ENCODE results near the gene S1PR5. TPM values are rescaled to one million over a fixed set of nuclear protein-coding genes. Genes with fewer than 3 reads are reported as not detected.

S1PR5 gene
- total and polyA plus RNA-seq, 2 experiments from 2014 or later: 4.6 to 8.0 TPM

DNA sequence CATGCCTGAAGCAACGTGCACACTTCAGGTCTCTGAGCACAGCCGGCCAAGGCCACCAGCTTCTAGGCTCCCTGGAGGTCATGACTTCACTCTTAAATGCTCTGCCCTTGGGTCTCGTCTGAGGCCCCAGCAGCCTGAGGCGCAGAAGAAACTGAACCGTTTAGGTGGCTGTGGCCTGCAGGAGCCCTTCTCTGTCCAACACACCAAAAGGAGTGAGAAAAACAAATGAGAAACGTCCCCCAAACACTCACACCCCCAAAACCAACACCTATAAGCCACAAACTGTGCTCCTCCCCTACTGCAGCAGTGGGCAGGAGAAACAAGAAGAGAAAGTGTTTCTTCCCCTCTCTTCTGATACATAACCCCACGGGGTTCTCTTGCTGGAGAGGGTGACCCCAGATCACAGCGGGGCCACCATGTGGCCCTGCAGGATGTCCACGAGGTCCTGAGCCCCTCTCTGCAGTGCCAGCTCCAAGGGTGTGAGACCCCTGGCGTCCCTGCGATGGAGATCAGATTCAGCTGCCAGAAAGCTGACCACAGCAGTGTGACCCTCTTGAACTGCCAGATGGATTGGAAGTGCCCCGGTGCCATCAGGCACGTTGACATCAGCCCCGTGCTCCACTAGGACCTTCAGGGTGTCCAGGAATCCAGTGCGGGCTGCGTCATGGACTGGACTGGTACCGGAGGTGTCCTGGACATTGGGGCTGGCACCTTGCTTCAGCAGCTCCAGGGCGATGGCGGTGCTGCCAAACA, 49.6 kb upstream of the S1PR5 start:
- no peak overlapping the region for H3K27ac ChIP-seq (ENCODE audit: low read depth)
- H3K27ac Mint-ChIP-seq: no peak overlapping the region
- ATAC-seq (no peak), DNase-seq (ENCODE audit: low spot score) (no peak)
- no peaks in the 10 kb centered on the region for H3K9me2 ChIP-seq (ENCODE audit: insufficient read depth)
- H3K4me3 Mint-ChIP-seq: peak overlapping the region; percentile 94
- H3K9me3 Mint-ChIP-seq: peaks cover 2% of the 10 kb centered on the region; the same call in 2 of the 3 replicates
- no peaks in the 10 kb centered on the region for H3K36me3 ChIP-seq (ENCODE audit: insufficient read depth)
- TF ChIP-seq ZNF331 (CRISPR knock-in tag; IDR thresholded peaks at IDR 0.05; ENCODE audit: low read depth): no peak
- no peak for TF ChIP-seq CREB1 (CRISPR knock-in tag; IDR thresholded peaks at IDR 0.05; ENCODE audit: low read depth)
- no peak for TF ChIP-seq JUNB (IDR thresholded peaks at IDR 0.05; ENCODE audit: unreplicated experiment)
- TF ChIP-seq, protein P1, sequence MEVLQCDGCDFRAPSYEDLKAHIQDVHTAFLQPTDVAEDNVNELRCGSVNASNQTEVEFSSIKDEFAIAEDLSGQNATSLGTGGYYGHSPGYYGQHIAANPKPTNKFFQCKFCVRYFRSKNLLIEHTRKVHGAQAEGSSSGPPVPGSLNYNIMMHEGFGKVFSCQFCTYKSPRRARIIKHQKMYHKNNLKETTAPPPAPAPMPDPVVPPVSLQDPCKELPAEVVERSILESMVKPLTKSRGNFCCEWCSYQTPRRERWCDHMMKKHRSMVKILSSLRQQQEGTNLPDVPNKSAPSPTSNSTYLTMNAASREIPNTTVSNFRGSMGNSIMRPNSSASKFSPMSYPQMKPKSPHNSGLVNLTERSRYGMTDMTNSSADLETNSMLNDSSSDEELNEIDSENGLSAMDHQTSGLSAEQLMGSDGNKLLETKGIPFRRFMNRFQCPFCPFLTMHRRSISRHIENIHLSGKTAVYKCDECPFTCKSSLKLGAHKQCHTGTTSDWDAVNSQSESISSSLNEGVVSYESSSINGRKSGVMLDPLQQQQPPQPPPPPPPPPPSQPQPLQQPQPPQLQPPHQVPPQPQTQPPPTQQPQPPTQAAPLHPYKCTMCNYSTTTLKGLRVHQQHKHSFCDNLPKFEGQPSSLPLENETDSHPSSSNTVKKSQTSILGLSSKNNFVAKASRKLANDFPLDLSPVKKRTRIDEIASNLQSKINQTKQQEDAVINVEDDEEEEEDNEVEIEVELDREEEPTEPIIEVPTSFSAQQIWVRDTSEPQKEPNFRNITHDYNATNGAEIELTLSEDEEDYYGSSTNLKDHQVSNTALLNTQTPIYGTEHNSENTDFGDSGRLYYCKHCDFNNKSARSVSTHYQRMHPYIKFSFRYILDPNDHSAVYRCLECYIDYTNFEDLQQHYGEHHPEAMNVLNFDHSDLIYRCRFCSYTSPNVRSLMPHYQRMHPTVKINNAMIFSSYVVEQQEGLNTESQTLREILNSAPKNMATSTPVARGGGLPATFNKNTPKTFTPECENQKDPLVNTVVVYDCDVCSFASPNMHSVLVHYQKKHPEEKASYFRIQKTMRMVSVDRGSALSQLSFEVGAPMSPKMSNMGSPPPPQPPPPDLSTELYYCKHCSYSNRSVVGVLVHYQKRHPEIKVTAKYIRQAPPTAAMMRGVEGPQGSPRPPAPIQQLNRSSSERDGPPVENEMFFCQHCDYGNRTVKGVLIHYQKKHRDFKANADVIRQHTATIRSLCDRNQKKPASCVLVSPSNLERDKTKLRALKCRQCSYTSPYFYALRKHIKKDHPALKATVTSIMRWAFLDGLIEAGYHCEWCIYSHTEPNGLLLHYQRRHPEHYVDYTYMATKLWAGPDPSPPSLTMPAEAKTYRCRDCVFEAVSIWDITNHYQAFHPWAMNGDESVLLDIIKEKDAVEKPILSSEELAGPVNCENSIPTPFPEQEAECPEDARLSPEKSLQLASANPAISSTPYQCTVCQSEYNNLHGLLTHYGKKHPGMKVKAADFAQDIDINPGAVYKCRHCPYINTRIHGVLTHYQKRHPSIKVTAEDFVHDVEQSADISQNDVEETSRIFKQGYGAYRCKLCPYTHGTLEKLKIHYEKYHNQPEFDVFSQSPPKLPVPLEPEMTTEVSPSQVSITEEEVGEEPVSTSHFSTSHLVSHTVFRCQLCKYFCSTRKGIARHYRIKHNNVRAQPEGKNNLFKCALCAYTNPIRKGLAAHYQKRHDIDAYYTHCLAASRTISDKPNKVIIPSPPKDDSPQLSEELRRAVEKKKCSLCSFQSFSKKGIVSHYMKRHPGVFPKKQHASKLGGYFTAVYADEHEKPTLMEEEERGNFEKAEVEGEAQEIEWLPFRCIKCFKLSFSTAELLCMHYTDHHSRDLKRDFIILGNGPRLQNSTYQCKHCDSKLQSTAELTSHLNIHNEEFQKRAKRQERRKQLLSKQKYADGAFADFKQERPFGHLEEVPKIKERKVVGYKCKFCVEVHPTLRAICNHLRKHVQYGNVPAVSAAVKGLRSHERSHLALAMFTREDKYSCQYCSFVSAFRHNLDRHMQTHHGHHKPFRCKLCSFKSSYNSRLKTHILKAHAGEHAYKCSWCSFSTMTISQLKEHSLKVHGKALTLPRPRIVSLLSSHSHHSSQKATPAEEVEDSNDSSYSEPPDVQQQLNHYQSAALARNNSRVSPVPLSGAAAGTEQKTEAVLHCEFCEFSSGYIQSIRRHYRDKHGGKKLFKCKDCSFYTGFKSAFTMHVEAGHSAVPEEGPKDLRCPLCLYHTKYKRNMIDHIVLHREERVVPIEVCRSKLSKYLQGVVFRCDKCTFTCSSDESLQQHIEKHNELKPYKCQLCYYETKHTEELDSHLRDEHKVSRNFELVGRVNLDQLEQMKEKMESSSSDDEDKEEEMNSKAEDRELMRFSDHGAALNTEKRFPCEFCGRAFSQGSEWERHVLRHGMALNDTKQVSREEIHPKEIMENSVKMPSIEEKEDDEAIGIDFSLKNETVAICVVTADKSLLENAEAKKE (CRISPR knock-in tag; IDR thresholded peaks at IDR 0.05): no peak
- peaks cover 12% of the 10 kb centered on the region for H3K79me2 ChIP-seq (replicated peaks; ENCODE audit: insufficient read depth)
- peaks cover 30% of the 10 kb centered on the region for H3K27me3 Mint-ChIP-seq (ENCODE audit: insufficient read depth, low read depth, poor library complexity)
- H3K27me3 ChIP-seq (ENCODE audit: insufficient read depth): no peaks in the 10 kb centered on the region
- peaks cover 28% of the 10 kb centered on the region for H3K36me3 Mint-ChIP-seq (ENCODE audit: low read depth)
- peaks cover 23% of the 10 kb centered on the region for H3K4me1 ChIP-seq (ENCODE audit: insufficient read depth)
- H2AFZ ChIP-seq: no peak overlapping the region
- H3F3A ChIP-seq (replicated peaks; ENCODE audit: low read depth): peaks cover 29% of the 10 kb centered on the region
- H3K4me2 ChIP-seq: peak overlapping the region; percentile 94
- H3K4me3 ChIP-seq: peak overlapping the region; percentile 92
- peaks cover 5% of the 10 kb centered on the region for H4K20me1 ChIP-seq (replicated peaks; ENCODE audit: insufficient read depth)
- peaks cover 31% of the 10 kb centered on the region for H3K4me1 Mint-ChIP-seq

GRCh38 chr19:10566408-10566657, 49.1 kb upstream of the S1PR5 start:
- Histone ChIP-seq H3K4me1 (ENCODE audit: insufficient read depth) (peaks cover 23% of the 10 kb centered on the region), H3K79me2 (replicated peaks; ENCODE audit: insufficient read depth) (peaks cover 12% of the 10 kb centered on the region), H3F3A (replicated peaks; ENCODE audit: low read depth) (peaks cover 29% of the 10 kb centered on the region), H3K27ac (ENCODE audit: low read depth) (no peak overlapping the region), H3K9me2 (ENCODE audit: insufficient read depth) (no peaks in the 10 kb centered on the region), H3K36me3 (ENCODE audit: insufficient read depth) (no peaks in the 10 kb centered on the region), H3K4me3 (peak overlapping the region; percentile 92), H2AFZ (no peak overlapping the region), H3K27me3 (ENCODE audit: insufficient read depth) (no peaks in the 10 kb centered on the region), H4K20me1 (replicated peaks; ENCODE audit: insufficient read depth) (peaks cover 5% of the 10 kb centered on the region), H3K4me2 (peak overlapping the region; percentile 78)
- no peak for DNase-seq (ENCODE audit: low spot score)
- Mint-ChIP-seq H3K36me3 (ENCODE audit: low read depth) (peaks cover 33% of the 10 kb centered on the region), H3K27me3 (ENCODE audit: insufficient read depth, low read depth, poor library complexity) (peaks cover 30% of the 10 kb centered on the region), H3K4me3 (peak overlapping the region; percentile 94), H3K27ac (no peak overlapping the region), H3K4me1 (peaks cover 31% of the 10 kb centered on the region), H3K9me3 (peaks cover 2% of the 10 kb centered on the region; the same call in 2 of the 3 replicates)
- ATAC-seq: no peak
- TF ChIP-seq NANOG (IDR thresholded peaks at IDR 0.05; ENCODE audit: borderline replicate concordance) (no peak), JUNB (IDR thresholded peaks at IDR 0.05; ENCODE audit: unreplicated experiment) (no peak), ZNF114 (CRISPR knock-in tag; IDR thresholded peaks at IDR 0.05) (no peak), CTCF (conservative IDR thresholded peaks at IDR 0.05; ENCODE audit: low read depth in 2 of 2) (no peak), EZH2 (IDR thresholded peaks at IDR 0.05; ENCODE audit: low read depth, unreplicated experiment) (no peak), STAT1 (IDR thresholded peaks at IDR 0.05; ENCODE audit: unreplicated experiment) (no peak)
